GM18873 (cell line): ENCODE measurements around the gene SMPD3.

Source experiments
- ATAC-seq: cut with Tn5 transposase; IDR thresholded peaks from one replicate; pipeline ENCODE4 v1.9.1; 2021; ENCODE audit warnings: mild to moderate bottlenecking, moderate library complexity, moderate number of reproducible peaks; ENCODE audit not compliant: unreplicated experiment, low FRiP score

SMPD3 gene

GRCh38 chr16:68372806-68373205 lies 75.5 kb downstream of the SMPD3 start:
- ATAC-seq = no peak

DNA sequence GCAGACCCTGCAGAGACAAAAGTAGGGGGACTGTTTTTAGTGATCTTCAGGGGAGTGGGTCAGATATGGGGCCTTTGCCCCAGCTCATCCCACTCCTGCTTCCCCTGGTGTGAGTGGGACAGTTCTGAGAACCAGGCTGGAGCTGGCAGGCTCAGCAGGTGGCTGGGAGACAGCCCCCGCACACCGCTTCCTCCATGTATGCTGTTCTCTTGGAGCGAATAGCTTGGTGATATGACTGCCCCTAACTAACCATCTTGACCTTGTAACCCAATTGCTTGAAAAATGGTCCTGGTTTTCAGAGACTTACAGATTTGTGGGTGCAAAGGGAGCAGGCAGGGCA lies 76.0 kb downstream of the SMPD3 start:
- ATAC-seq = no peak

DNA sequence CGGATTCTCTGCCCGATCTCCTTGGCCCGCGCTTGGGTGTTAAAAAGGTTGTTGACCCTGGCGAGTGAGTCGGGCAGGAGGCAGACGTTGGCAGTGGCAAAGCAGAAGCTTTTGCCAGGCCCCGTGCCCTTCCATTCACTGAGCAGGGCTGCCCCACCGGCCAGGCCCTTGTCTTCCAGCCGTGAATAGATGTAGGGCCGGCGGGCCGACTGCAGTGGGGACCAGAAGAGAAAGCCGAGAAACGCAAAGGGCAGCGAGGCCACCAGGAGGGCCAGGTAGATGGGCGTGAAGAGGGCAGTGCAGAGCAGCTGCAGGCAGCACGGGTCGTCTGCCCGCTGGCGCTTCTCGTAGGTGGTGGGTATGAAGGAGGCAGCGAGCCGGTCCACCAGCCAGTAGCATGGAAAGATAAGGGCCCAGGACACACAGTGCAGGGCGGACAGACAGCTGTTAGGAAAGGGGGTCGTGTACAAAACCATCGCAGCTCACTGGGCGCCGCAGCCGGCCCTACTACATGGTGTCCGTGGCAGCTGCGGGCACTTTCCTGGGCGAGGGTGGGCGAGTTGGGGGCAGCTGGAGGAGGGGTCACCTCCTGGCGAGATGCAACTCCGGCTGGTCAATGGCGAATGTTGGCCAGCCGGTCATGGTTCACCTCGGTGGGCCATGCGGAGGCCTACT lies 76.5 kb downstream of the SMPD3 start:
- no peak for ATAC-seq

- no peak for ATAC-seq
Observed at GRCh38 chr16:68371276-68371651, 77.0 kb downstream of the SMPD3 start.

DNA sequence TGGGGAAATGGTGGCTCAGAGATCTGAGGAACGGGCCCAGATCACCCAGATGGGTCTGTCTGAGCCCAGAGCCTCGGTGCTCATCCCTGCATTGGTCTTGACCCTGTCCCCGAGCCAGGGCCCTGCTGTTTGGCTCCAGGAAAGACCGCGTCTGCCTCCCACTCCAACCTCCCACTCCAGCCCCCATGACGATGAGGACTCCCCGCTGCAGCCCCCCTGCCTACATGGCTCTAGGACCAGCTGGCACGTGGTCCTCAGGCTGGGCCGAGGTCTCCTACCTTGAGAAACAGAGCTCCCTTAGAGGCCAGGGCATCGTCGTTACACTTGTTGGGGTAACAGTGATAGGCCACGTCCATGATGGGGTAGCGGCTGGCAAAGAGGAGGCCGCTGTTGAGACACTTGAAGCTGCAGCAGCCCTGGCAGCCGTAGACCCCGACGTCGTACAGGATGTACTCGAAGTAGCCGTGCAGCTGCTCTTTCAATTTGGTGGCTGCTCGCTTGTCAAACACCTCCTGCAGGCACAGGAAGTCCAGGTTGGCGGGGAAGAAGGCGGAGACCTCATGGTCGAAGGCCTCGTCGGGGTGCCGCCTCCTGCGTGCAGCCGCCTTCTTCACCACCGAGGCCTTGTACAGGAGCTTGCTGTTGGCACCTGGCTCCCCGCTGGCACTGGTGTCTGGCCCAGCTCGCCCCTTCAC lies 77.6 kb downstream of the SMPD3 start:
- no peak for ATAC-seq

- ATAC-seq = peak; percentile 60
Observed at GRCh38 chr16:68369697-68370580, 78.4 kb downstream of the SMPD3 start.

- no peak for ATAC-seq
Observed at GRCh38 chr16:68369168-68369567, 79.1 kb downstream of the SMPD3 start.

DNA sequence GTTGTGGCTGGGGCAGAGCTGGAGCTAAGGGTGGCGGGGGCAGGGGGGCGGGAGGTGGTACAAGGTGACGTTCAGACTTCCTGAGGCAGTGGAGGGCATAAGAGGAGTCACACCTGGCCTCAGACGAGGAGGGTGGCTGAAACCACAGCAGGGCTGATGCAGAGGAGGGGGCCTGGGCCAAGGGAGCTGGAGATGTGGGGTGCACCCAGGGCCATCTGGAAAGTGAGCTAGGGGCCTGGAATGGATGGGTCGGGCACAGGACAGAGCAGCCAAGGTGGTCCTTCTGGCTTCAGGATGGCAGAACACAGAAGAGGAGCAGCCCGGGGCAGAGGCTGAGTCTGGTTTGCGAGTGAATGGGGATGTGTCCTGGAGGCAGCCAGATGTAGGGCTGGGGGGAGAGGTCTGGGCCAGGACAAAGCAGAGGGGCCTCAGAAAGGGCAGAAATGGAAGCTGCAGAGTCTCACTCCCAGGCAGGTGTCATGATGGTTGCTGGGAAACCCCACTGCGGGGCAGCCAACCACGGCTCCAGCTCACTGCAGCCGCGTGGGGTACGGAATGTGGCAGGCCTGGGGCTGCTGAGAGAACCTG lies 79.9 kb downstream of the SMPD3 start:
- ATAC-seq = no peak

- ATAC-seq = no peak
Observed at GRCh38 chr16:68367891-68368290, 80.4 kb downstream of the SMPD3 start.

- ATAC-seq = no peak
Observed at GRCh38 chr16:68367440-68367839, 80.9 kb downstream of the SMPD3 start.

DNA sequence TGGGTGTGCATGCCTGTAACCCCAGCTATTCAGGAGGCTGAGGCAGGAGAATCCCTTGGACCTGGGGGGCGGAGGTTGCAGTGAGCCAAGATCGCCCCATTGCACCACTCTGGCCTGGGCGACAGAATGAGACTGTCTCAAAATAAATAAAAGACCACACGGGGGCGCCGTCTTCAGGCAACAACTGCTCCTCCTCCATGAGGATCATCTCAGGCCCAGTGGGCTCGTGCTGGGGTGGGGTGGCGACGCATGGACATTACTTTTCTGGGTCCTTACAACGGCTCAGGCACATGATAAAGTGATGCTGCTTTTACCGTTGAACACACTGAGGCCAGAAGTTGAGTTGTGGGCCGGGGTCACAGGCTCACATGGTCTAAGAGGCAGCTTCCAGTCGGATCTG lies 81.3 kb downstream of the SMPD3 start:
- ATAC-seq = no peak

DNA sequence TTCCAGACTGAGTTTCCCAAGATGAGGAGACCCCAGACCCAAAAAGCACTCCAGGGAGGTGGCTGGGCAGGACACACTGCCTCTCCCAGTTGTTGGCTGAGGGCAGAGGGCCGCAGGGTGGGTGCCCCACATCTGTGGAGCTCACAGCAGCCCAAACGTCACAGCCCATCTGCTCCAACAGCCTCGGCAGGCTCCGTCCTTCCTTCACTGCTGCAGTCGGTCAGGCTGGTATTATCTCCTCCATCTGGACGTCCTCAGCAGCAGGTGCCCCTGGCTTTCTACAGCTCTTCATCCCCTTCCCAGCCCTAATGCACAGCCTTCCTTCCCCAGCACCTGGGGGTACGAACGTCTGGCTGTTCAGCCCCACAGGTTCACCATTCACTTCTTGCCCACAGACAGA lies 82.2 kb downstream of the SMPD3 start:
- ATAC-seq = no peak

GRCh38 chr16:68365167-68365817 lies 83.0 kb downstream of the SMPD3 start:
- ATAC-seq = no peak

GRCh38 chr16:68364561-68364998 lies 83.7 kb downstream of the SMPD3 start:
- ATAC-seq = no peak

GRCh38 chr16:68363658-68364521 lies 84.4 kb downstream of the SMPD3 start:
- no peak for ATAC-seq

DNA sequence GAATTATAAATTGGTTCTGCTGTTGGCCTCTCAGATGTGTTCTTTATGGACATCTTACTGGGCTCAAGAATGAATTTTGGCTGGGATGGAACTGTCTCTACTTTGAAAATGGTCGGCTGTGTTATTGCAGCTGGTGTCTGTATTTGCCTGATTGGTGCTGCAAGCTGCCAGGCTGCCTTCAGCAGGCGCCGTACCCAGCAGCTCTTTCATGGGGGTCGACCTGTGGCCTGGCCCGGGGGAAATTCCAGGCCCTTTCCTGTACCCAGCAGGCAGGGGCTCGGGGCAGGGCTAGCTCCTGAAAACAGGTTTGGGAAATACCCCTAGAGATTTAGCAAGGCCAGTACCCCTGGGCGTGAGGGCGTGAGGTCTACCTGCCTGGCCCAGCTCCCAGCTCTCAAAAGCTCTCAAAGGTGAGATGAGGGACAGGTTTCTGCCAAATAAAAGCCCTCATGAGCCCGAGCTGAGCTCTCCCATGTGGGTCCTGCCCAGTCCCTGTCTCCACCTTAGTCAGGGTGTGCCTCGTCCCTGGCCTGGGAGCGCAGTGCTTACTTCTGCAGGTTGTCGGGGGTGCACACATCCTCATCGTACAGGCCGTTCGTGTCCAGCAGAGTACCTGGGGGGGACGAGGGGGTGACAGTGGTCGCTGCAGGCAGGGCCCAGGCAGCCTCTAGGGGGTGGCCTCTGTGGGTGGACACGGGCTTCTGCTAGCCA lies 85.2 kb downstream of the SMPD3 start:
- no peak for ATAC-seq

DNA sequence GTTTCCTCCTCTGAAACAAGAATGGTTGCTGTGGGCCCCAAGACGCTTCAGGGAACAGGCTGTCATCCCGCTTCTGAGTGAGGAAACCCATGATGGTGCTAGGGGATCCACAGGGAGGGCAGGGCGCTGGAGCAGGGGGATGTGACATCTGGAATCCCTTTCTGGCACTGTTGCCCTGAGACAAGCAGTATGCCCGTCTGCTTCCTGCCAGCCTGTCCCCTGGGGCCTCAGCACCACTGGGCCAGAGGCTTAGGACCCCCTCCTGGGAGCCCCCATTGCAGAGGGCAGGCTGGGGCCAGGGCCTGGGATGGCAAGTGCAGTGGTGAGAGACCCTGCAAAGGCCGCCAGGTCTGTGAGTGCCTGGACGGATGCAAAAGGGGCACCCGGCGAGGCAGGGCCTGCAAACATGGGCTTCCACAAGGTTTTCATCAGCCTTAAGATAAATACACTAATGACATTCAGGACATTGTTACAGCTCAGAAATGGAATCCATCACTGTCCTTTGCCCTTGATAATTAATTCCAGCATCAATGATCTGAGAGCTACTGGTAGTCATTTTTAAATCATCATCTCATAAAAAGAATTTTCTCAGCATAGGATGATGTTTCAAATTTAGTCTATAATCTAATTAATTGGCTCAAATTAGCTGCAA lies 85.9 kb downstream of the SMPD3 start:
- no peak for ATAC-seq

GRCh38 chr16:68361485-68361884 lies 86.8 kb downstream of the SMPD3 start:
- no peak for ATAC-seq
